HG02798 (cell line): ENCODE data around the gene GABRA5.

Experiments used
- ATAC-seq: cut with Tn5 transposase; IDR thresholded peaks from one replicate; pipeline ENCODE4 v1.9.1; 2021; ENCODE audit warnings: mild to moderate bottlenecking; ENCODE audit not compliant: unreplicated experiment, poor library complexity

GABRA5 gene

DNA sequence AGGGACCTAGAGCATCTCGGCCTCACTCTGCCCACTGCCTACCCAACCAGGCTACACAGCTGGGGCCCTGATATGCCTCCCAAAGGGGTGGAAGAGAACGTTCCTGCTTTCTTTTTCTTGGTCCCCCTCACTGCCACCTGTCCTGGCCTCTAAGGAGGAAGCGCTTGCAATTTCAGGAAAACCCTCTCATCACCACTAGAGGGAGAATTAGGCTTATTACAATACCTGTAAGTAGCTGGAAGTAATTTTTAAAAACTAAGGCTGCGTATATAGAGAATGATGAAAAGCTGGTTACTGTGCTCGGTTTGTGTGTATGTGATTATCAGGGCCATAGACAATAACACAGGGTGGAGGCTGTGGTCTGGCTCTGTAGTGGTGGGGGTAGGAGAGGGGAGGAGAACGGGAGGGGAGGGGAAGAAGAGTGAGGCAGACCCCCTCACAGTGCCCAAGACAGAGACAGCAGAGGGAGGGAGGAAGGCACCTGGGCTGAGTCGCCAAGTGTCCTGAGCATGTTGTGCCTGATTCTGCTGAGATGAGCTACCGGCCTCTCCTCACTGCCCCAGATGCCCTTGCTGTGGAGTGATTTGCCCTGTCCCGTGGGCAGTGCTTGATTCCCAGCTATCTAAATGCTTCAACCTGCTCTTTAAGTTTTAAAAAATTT, 107.4 kb downstream of the GABRA5 start:
- ATAC-seq: no peak

- no peak for ATAC-seq
Observed at GRCh38 chr15:26981492-26981891, 114.6 kb downstream of the GABRA5 start.

GRCh38 chr15:26983822-26984221, 117.0 kb downstream of the GABRA5 start:
- ATAC-seq: no peak

- no peak for ATAC-seq
Observed at GRCh38 chr15:26985050-26985449, 118.2 kb downstream of the GABRA5 start.

DNA sequence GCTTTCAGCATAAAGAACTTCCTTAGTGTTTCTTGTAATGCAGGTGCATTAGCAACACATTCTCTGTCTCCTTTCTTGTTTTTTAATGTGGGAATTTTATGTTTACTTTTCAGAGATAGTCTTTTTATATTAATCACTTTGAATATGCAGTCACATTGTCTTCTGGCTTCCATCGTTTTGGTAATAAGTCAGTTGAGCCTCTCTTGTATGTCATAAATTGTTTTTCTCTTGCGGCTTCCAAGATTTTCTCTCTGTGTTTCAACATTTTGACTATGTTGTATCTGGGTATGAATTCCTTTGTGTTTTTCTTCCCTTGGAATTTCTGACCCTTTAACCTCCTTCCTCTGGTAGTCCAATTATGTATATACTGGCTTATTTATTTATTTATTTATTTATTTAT, 129.4 kb downstream of the GABRA5 start:
- no peak for ATAC-seq
